MM.1S (cell line): ENCODE results near the gene AQP3.

Experiments used
- DNase-seq: peaks from one replicate; pipeline ENCODE4 v3.0.0-alpha.2; 2015
- H2AFZ ChIP-seq: fragments of 300-600 bp; sonication (generic); 2 replicates; pipeline ENCODE4 v1.6.0; 2016; ENCODE audit warnings: antibody characterized with exemption, low read length
- H3F3A ChIP-seq: fragments of 300-600 bp; sonication (generic); 2 replicates; pipeline ENCODE4 v1.6.1; 2016; ENCODE audit warnings: mild to moderate bottlenecking, antibody characterized with exemption, low read length, moderate library complexity, mixed read lengths; ENCODE audit not compliant: insufficient read depth
- H3K27ac ChIP-seq: fragments of 300-600 bp; sonication (generic); 2 replicates; pipeline ENCODE4 v1.5.1; 2016; ENCODE audit warnings: mild to moderate bottlenecking, low read length
- H3K27me3 ChIP-seq: fragments of 300-600 bp; sonication (generic); replicated peaks from 2 replicates; pipeline ENCODE4 v1.6.0; 2016; ENCODE audit warnings: low read length; ENCODE audit not compliant: insufficient read depth
- H3K36me3 ChIP-seq: fragments of 300-600 bp; sonication (generic); replicated peaks from 2 replicates; pipeline ENCODE4 v1.6.1; 2016; ENCODE audit warnings: mild to moderate bottlenecking, low read length, mixed read lengths; ENCODE audit not compliant: insufficient read depth
- H3K4me1 ChIP-seq: fragments of 300-600 bp; sonication (generic); 2 replicates; pipeline ENCODE4 v1.6.1; 2016; ENCODE audit warnings: low read length, mixed read lengths
- H3K4me2 ChIP-seq: fragments of 300-600 bp; sonication (generic); 2 replicates; pipeline ENCODE4 v1.6.0; 2016; ENCODE audit warnings: low read depth, low read length
- H3K4me3 ChIP-seq: fragments of 300-600 bp; sonication (generic); 2 replicates; pipeline ENCODE4 v1.5.1; 2016; ENCODE audit warnings: low read length, mixed read lengths
- H3K79me2 ChIP-seq: fragments of 300-600 bp; sonication (generic); 2 replicates; pipeline ENCODE4 v1.6.1; 2016; ENCODE audit warnings: mixed run types, low read length, mixed read lengths
- H3K9ac ChIP-seq: fragments of 300-600 bp; sonication (generic); 2 replicates; pipeline ENCODE4 v1.6.1; 2016; ENCODE audit warnings: low read length, mixed read lengths
- H3K9me2 ChIP-seq: fragments of 300-600 bp; sonication (generic); replicated peaks from 2 replicates; pipeline ENCODE4 v1.6.1; 2016; ENCODE audit warnings: mild to moderate bottlenecking, low read length, mixed read lengths; ENCODE audit not compliant: insufficient read depth
- H3K9me3 ChIP-seq: fragments of 300-600 bp; sonication (generic); replicated peaks from 2 replicates; pipeline ENCODE4 v1.6.1; 2016; ENCODE audit warnings: mild to moderate bottlenecking, low read length, mixed read lengths; ENCODE audit not compliant: insufficient read depth
- H4K20me1 ChIP-seq: fragments of 300-600 bp; sonication (generic); 2 replicates; pipeline ENCODE4 v1.6.1; 2016; ENCODE audit warnings: mild to moderate bottlenecking, low read length, moderate library complexity, mixed read lengths; ENCODE audit not compliant: insufficient read depth
- EZH2 ChIP-seq: fragments of 300-600 bp; sonication (generic); optimal IDR thresholded peaks from 2 replicates; pipeline ENCODE3; 2017; ENCODE audit warnings: low read depth, mild to moderate bottlenecking, antibody characterized with exemption, low read length, mixed read lengths
- EZH2phosphoT487 ChIP-seq: fragments of 300-600 bp; sonication (generic); IDR thresholded peaks from 2 replicates; pipeline ENCODE4 v1.6.1; 2018; ENCODE audit warnings: antibody characterized with exemption, low read length
- TF ChIP-seq, protein P1 (sequence below): fragments of 300-600 bp; sonication (generic); IDR thresholded peaks from 2 replicates; pipeline ENCODE4 v1.5.1; 2016; ENCODE audit warnings: antibody characterized with exemption, low read length, mixed read lengths

Gene AQP3

DNA sequence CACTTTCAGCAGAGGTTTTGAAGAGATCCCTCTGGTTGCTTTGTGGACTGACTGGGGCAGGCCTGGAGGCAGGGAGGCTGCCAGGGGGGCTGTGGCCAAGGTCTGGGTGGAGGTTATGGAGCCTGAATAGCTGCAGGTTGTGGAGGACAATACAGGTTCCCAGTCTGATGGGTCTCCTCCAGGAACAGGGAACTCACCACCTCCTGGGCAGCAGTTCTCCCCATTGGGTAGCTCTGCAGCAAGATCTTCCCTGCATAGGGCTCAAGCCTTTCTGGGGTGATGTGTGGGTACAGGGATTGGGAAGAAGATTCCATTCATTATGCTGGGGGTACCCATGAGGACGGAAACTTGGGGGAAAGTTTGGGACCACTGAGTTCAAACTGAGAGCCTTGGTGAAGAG lies 6.8 kb downstream of the AQP3 start:
- TF ChIP-seq EZH2, result no peak
- TF ChIP-seq EZH2phosphoT487, result no peak
- TF ChIP-seq, protein P1, sequence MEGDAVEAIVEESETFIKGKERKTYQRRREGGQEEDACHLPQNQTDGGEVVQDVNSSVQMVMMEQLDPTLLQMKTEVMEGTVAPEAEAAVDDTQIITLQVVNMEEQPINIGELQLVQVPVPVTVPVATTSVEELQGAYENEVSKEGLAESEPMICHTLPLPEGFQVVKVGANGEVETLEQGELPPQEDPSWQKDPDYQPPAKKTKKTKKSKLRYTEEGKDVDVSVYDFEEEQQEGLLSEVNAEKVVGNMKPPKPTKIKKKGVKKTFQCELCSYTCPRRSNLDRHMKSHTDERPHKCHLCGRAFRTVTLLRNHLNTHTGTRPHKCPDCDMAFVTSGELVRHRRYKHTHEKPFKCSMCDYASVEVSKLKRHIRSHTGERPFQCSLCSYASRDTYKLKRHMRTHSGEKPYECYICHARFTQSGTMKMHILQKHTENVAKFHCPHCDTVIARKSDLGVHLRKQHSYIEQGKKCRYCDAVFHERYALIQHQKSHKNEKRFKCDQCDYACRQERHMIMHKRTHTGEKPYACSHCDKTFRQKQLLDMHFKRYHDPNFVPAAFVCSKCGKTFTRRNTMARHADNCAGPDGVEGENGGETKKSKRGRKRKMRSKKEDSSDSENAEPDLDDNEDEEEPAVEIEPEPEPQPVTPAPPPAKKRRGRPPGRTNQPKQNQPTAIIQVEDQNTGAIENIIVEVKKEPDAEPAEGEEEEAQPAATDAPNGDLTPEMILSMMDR, result no peak
- Histone ChIP-seq H2AFZ (no peak overlapping the region), H4K20me1 (no peaks in the 10 kb centered on the region), H3F3A (no peaks in the 10 kb centered on the region), H3K27me3 (no peaks in the 10 kb centered on the region), H3K27ac (no peak overlapping the region), H3K4me2 (no peak overlapping the region), H3K9ac (no peak overlapping the region), H3K4me3 (no peak overlapping the region), H3K9me3 (no peaks in the 10 kb centered on the region), H3K9me2 (no peaks in the 10 kb centered on the region), H3K4me1 (peaks cover 10% of the 10 kb centered on the region; the same call in 1 of the 2 replicates), H3K36me3 (peaks cover 4% of the 10 kb centered on the region), H3K79me2 (peaks cover 27% of the 10 kb centered on the region)
- DNase-seq, result no peak

DNA sequence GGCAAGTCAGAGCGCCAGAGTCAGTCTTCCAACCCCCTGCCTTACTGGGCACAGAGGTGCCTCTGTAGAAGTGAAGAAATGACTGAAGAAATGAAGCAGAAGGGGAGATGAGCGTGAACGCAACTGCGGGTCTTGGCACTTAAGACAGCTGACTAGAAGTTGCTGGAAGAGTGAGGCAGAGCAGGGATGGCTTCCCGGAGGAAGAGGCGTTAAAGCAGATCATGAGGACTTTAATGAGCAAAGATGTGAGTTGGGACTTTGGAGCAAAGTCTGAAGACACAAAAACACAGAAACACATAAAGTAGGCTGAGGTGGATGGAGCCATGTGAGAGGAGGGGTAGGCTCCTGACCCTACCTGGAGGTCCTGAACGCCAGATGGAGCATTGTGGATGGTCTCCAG lies 7.2 kb downstream of the AQP3 start:
- Histone ChIP-seq H4K20me1 (no peaks in the 10 kb centered on the region), H2AFZ (no peak overlapping the region), H3K4me2 (no peak overlapping the region), H3K4me1 (peaks cover 6% of the 10 kb centered on the region; the same call in 1 of the 2 replicates), H3K27me3 (no peaks in the 10 kb centered on the region), H3F3A (no peaks in the 10 kb centered on the region), H3K79me2 (peaks cover 23% of the 10 kb centered on the region), H3K4me3 (no peak overlapping the region), H3K9ac (no peak overlapping the region), H3K9me3 (no peaks in the 10 kb centered on the region), H3K27ac (no peak overlapping the region), H3K9me2 (no peaks in the 10 kb centered on the region), H3K36me3 (peaks cover 4% of the 10 kb centered on the region)
- TF ChIP-seq EZH2, result no peak
- no peak for DNase-seq

DNA sequence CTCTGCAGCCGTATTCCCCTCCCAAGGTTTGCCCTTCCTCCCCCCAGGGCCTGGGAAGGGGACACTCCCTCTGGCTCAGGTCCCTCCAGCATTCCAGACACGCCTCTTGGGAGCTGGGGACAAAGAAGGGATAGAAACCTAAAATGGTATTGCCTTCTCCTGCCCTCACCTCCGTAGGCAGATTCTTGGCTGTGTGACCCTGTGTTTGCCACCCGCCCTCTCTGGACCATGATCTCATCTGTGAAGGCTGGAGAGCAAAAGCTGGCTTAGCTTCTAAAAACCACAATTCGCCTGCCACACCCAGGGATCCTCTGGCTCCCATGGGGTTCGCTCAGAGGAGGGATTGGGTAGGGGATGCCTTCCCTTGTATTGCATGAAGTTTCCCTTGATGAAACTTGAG lies 7.7 kb downstream of the AQP3 start:
- no peak overlapping the region for H3K4me3 ChIP-seq
- TF ChIP-seq EZH2, result no peak
- TF ChIP-seq, protein P1, result no peak
- no peak overlapping the region for H2AFZ ChIP-seq
- no peak overlapping the region for H3K4me2 ChIP-seq
- no peak overlapping the region for H3K9ac ChIP-seq
- H3K9me3 ChIP-seq, result no peaks in the 10 kb centered on the region
- H3K79me2 ChIP-seq, result peaks cover 18% of the 10 kb centered on the region
- H3F3A ChIP-seq, result no peaks in the 10 kb centered on the region
- H3K27me3 ChIP-seq, result no peaks in the 10 kb centered on the region
- H3K27ac ChIP-seq, result no peak overlapping the region
- H4K20me1 ChIP-seq, result no peaks in the 10 kb centered on the region
- H3K36me3 ChIP-seq, result peaks cover 4% of the 10 kb centered on the region
- no peaks in the 10 kb centered on the region for H3K9me2 ChIP-seq
- peaks cover 2% of the 10 kb centered on the region; the same call in 1 of the 2 replicates for H3K4me1 ChIP-seq
- no peak for DNase-seq

DNA sequence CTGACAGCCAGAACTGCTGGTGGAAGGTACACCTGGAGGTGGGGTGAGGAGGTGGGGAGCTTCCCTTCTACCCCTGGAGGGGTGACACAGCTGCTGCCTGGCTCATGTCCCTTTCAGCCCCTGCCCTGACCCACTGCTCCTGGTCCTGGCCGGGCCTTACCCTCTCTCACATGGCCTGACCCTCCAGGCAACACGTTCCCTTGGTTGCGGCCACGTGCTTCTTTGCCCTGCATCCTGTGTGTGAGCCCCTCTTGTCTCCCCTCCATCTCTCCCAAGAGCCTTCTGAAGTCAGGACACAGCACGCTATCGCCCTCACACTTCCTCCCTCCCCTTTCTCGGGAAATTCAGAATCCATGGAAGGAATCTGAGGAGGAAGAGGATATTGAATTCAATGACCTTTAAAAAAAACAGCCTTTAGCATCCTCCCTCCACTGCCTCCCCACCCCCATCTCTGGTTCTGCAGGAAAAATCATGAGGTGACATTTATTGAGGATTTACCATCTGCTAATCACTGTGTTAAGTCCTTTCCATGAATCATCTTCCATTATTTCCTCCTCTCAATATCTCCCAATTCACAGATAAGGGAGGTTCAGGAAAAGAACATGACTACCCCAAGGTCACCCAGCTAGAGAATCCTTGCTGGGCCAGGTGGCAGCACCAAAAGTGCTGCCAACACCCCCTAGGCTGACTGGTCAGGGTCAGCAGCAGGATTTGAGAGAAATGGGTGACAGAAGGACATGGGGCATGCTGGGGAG lies 8.3 kb downstream of the AQP3 start:
- Histone ChIP-seq H3K36me3 (peaks cover 4% of the 10 kb centered on the region), H4K20me1 (no peaks in the 10 kb centered on the region), H3F3A (no peaks in the 10 kb centered on the region), H3K9ac (no peak overlapping the region), H3K4me3 (no peak overlapping the region), H3K9me2 (no peaks in the 10 kb centered on the region), H3K4me1 (no peaks in the 10 kb centered on the region), H2AFZ (no peak overlapping the region), H3K27ac (no peak overlapping the region), H3K27me3 (no peaks in the 10 kb centered on the region), H3K9me3 (no peaks in the 10 kb centered on the region), H3K79me2 (peaks cover 12% of the 10 kb centered on the region), H3K4me2 (no peak overlapping the region)
- TF ChIP-seq, protein P1, result no peak
- TF ChIP-seq EZH2 (no peak), EZH2phosphoT487 (no peak)
- DNase-seq, result no peak
